ENCODE results near the gene COX4I2. TPM values are rescaled to one million over a fixed set of nuclear protein-coding genes. Genes with fewer than 3 reads are reported as not detected.

Gene COX4I2
- total RNA-seq, 2 experiments from 2014 or later: not detected

DNA sequence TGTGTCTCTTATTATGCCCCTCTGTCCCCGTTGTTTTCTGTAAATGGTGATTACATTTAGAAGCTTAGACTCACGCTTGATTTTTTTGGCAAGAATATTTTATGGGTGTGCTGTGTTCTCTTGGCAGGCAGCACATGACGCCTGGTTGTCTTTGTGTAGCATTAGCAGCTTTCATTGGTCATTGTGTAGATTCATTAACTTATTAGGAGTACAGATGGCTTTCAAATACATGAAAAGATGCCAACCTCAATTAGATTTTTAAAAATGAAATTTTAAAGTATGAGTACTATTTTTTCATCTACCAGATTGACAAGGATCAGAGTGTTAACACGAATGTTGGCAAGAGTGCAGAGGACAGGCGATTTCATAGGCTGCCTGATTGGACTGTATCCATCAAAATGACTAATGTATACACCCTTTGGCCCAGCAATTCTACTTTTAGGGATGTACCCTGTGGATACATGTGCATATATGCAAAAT lies 15.2 kb downstream of the COX4I2 start:
- ChIA-PET CTCF (ENCODE audit: unreplicated experiment) (no interaction called here), POLR2A (interaction anchor here (0.9 kb wide), 1 partner anchor 65 kb away, joined by 3 read pairs; no protein-coding TSS in a partner anchor)
- Histone ChIP-seq H4K20me1 (ENCODE audit: insufficient read depth, low read length) (no peaks in the 10 kb centered on the region), H3K4me1 (ENCODE audit: insufficient read depth, low read length, poor library complexity, severe bottlenecking) (peaks cover 4% of the 10 kb centered on the region), H3K9me3 (ENCODE audit: low read length) (no peaks in the 10 kb centered on the region), H3K27ac (ENCODE audit: low read depth, low read length, poor library complexity, severe bottlenecking) (no peak overlapping the region), H3K9me2 (ENCODE audit: insufficient read depth, low read length) (no peaks in the 10 kb centered on the region), H3K4me2 (ENCODE audit: low read length) (no peak overlapping the region), H3K36me3 (ENCODE audit: insufficient read depth, low read length) (no peaks in the 10 kb centered on the region), H2AFZ (ENCODE audit: low read length) (no peak overlapping the region), H3K79me2 (ENCODE audit: insufficient read depth, low read depth, low read length) (no peaks in the 10 kb centered on the region), H3K4me3 (ENCODE audit: low read depth, low read length, poor library complexity, severe bottlenecking) (no peak overlapping the region)
- DNase-seq (ENCODE audit: low spot score): no peak
- intact Hi-C loops (cut with micrococcal nuclease; ENCODE audit: unreplicated experiment): no loop called here
- no TSS peak for BruUV-seq (replicated peaks)
- TF ChIP-seq CTCF (conservative IDR thresholded peaks at IDR 0.05; ENCODE audit: low read length) (no peak), EZH2phosphoT487 (IDR thresholded peaks at IDR 0.05; ENCODE audit: borderline replicate concordance, low read depth, low read length) (no peak)

- Histone ChIP-seq H4K20me1 (ENCODE audit: insufficient read depth, low read length) (no peaks in the 10 kb centered on the region), H3K9me2 (ENCODE audit: insufficient read depth, low read length) (no peaks in the 10 kb centered on the region), H3K4me2 (ENCODE audit: low read length) (no peak overlapping the region), H3K36me3 (ENCODE audit: insufficient read depth, low read length) (no peaks in the 10 kb centered on the region), H3K4me1 (ENCODE audit: insufficient read depth, low read length, poor library complexity, severe bottlenecking) (peaks cover 4% of the 10 kb centered on the region), H3K79me2 (ENCODE audit: insufficient read depth, low read depth, low read length) (no peaks in the 10 kb centered on the region), H3K9me3 (ENCODE audit: low read length) (no peaks in the 10 kb centered on the region), H3K27ac (ENCODE audit: low read depth, low read length, poor library complexity, severe bottlenecking) (no peak overlapping the region), H3K4me3 (ENCODE audit: low read depth, low read length, poor library complexity, severe bottlenecking) (no peak overlapping the region), H2AFZ (ENCODE audit: low read length) (no peak overlapping the region)
- intact Hi-C loops (cut with micrococcal nuclease; ENCODE audit: unreplicated experiment): no loop called here
- ChIA-PET CTCF (ENCODE audit: unreplicated experiment) (no interaction called here), POLR2A (interaction anchor here (0.9 kb wide), 1 partner anchor 64 kb away, joined by 3 read pairs; no protein-coding TSS in a partner anchor)
- BruUV-seq (replicated peaks): no TSS peak
- TF ChIP-seq CTCF (conservative IDR thresholded peaks at IDR 0.05; ENCODE audit: low read length) (no peak), EZH2phosphoT487 (IDR thresholded peaks at IDR 0.05; ENCODE audit: borderline replicate concordance, low read depth, low read length) (no peak)
- no peak for DNase-seq (ENCODE audit: low spot score)
Measured at GRCh38 chr20:31653561-31653960, 15.8 kb downstream of the COX4I2 start.

DNA sequence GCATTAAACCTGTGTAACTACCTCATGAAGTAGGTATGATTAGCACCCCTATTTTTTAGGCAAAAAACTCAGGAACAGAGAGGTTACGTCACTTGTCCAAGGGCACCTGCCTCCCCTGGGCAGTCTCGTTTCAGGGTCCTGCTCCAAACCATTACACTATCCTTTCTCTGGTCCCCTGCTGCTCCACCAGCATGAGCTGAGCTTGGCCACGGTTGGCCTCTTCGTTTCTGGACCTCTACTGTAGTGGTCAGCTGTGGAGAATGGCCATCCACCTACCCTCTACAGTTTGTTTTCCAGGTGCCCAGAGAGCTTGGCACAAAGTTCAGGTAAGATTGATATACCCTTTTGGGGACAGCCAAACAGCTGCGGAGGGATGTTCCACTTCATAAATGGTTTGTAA lies 16.8 kb downstream of the COX4I2 start:
- H3K9me2 ChIP-seq (ENCODE audit: insufficient read depth, low read length): no peaks in the 10 kb centered on the region
- ChIA-PET CTCF (ENCODE audit: unreplicated experiment) (no interaction called here), POLR2A (interaction anchor here (0.7 kb wide), 1 partner anchor 9 kb away, joined by 3 read pairs; no protein-coding TSS in a partner anchor)
- no peak for TF ChIP-seq EZH2phosphoT487 (IDR thresholded peaks at IDR 0.05; ENCODE audit: borderline replicate concordance, low read depth, low read length)
- no peak for TF ChIP-seq CTCF (conservative IDR thresholded peaks at IDR 0.05; ENCODE audit: low read length)
- no peaks in the 10 kb centered on the region for H4K20me1 ChIP-seq (ENCODE audit: insufficient read depth, low read length)
- peaks cover 4% of the 10 kb centered on the region for H3K4me1 ChIP-seq (ENCODE audit: insufficient read depth, low read length, poor library complexity, severe bottlenecking)
- no peak overlapping the region for H3K4me2 ChIP-seq (ENCODE audit: low read length)
- no peak overlapping the region for H2AFZ ChIP-seq (ENCODE audit: low read length)
- intact Hi-C loops (cut with micrococcal nuclease; ENCODE audit: unreplicated experiment): no loop called here
- H3K79me2 ChIP-seq (ENCODE audit: insufficient read depth, low read depth, low read length): no peaks in the 10 kb centered on the region
- H3K27ac ChIP-seq (ENCODE audit: low read depth, low read length, poor library complexity, severe bottlenecking): no peak overlapping the region
- no peak for DNase-seq (ENCODE audit: low spot score)
- BruUV-seq (replicated peaks): no TSS peak
- H3K4me3 ChIP-seq (ENCODE audit: low read depth, low read length, poor library complexity, severe bottlenecking): no peak overlapping the region
- H3K9me3 ChIP-seq (ENCODE audit: low read length): no peaks in the 10 kb centered on the region
- H3K36me3 ChIP-seq (ENCODE audit: insufficient read depth, low read length): no peaks in the 10 kb centered on the region

All from OCI-LY7 (cell line).